AG04449 (cell line): ENCODE results near the gene CEBPG.

Experiments
- CTCF ChIA-PET: fragments of 350-600 bp; formaldehyde crosslinking; extraction: SDS; loops from one replicate; lab custom pipeline; 2021; ENCODE audit warnings: antibody characterized with exemption; lab: Yijun Ruan, JAX
- POLR2A ChIA-PET: fragments of 400-600, 350-600 bp; formaldehyde crosslinking; extraction: SDS; loops from one replicate; lab custom pipeline; 2020; ENCODE audit warnings: antibody characterized with exemption, inconsistent platforms; lab: Yijun Ruan, JAX
- DNase-seq: peaks from one replicate; pipeline ENCODE4 v3.0.0-alpha.2; 2010; ENCODE audit warnings: low read depth, low spot score
- H3K4me3 ChIP-seq: 2 replicates; pipeline ENCODE4 v1.5.1; 2011; ENCODE audit warnings: low read depth, mild to moderate bottlenecking, control low read depth, low read length
- CTCF ChIP-seq: IDR thresholded peaks from one replicate; pipeline ENCODE4 v1.5.1; 2011; ENCODE audit warnings: mild to moderate bottlenecking, moderate library complexity, low read length, control low read depth, inconsistent platforms; ENCODE audit not compliant: insufficient read depth; ENCODE audit errors: missing control alignments

The CEBPG gene

GRCh38 chr19:33366897-33367296 is 6.6 kb upstream of the CEBPG start:
- ChIA-PET CTCF (interaction anchor here (1.4 kb wide), 1 partner anchor 9 kb away, joined by 3 read pairs; no protein-coding TSS in a partner anchor), POLR2A (no interaction called here)

DNA sequence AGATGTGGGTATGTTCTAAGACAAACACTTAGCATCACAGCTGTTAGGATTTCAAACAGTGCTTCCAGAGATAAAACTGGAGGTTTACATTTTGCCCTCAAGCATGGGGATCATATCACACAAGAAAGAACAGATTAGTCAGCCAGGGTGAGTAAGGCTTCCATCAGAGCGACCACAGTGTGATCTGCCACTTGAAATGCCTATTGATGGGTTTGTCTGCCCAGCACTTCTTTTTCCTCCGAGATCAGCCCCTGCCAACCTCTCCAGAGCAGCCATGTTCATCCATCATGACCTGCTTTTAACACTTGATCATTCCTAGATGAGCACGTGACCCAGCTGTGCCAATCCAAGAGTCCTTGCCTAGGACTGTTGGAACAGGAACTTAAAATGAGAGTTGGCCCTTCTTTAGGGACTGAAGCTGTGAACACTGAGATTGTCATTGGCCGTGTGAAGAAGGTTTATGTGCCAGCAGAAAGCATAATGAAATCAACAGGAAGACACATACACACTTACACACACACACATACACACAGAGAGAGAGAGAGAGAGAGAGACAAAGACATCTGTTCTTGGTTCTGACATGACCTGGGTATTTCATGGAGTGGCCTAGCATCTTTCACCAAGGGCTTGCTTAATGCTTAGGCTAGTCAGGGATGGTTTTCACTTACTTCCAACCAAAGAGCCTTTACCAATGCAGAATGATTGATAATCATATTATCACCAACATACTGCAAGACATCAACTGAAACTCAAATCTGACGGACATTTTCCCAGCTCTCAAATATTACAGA is 5.2 kb upstream of the CEBPG start:
- no peak for DNase-seq
- TF ChIP-seq CTCF: no peak
- ChIA-PET CTCF (interaction anchor here (1.4 kb wide), 1 partner anchor 10 kb away, joined by 3 read pairs; no protein-coding TSS in a partner anchor), POLR2A (no interaction called here)
- no peak overlapping the region for H3K4me3 ChIP-seq

More at GRCh38 chr19:33366897-33367296, 6.6 kb upstream of the CEBPG start:
- H3K4me3 ChIP-seq: no peak overlapping the region
- DNase-seq: no peak
- TF ChIP-seq CTCF: no peak

- CTCF ChIA-PET: no interaction called here
- DNase-seq: no peak
- TF ChIP-seq CTCF: no peak
- POLR2A ChIA-PET: no interaction called here
- no peak overlapping the region for H3K4me3 ChIP-seq
Measured at GRCh38 chr19:33370783-33371182, 2.7 kb upstream of the CEBPG start.

- peak overlapping the region; percentile 90 for H3K4me3 ChIP-seq
- ChIA-PET CTCF (interaction anchor here (0.8 to 2.6 kb wide), 11 partner anchors 10 to 421 kb away, joined by 3 to 17 read pairs (median 3); partner anchors contain the start of gene CEBPA), POLR2A (interaction anchor here (0.7 to 1.6 kb wide), 4 partner anchors 14 to 197 kb away, joined by 3 to 4 read pairs (median 4); partner anchors contain the start of gene CEBPA)
- TF ChIP-seq CTCF: peak; percentile 30
- no peak for DNase-seq
Measured at GRCh38 chr19:33374236-33374714, 766 bp downstream of the CEBPG start.

- CTCF ChIA-PET: interaction anchor here (0.8 to 2.6 kb wide), 6 partner anchors 9 to 420 kb away, joined by 3 to 17 read pairs (median 5); partner anchors contain the start of gene CEBPA
- TF ChIP-seq CTCF: no peak
- H3K4me3 ChIP-seq: peak overlapping the region; percentile 90
- POLR2A ChIA-PET: interaction anchor here (1.6 kb wide), 1 partner anchor 73 kb away, joined by 4 read pairs; the partner anchor contains the start of gene CEBPA
- no peak for DNase-seq
Measured at GRCh38 chr19:33375156-33375836, 1.8 kb downstream of the CEBPG start.

DNA sequence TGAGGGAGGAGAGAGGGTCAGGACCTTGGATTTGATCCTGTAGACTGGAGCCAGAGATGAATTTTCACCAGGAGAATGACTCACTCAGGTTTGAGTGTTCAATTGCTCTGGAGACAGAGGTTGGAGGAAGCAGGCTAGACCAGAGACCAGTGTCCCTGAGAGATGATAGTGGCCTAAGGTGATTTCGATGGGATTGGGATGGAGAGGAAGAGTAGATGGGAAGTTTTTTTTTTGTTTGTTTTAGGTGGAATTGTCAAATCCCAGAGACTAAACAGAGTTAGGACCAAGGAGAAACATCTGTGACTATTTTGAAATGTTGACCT is 2.3 kb downstream of the CEBPG start:
- no peak for TF ChIP-seq CTCF
- POLR2A ChIA-PET: no interaction called here
- CTCF ChIA-PET: interaction anchor here (1.3 to 1.7 kb wide), 4 partner anchors 41 to 140 kb away, joined by 3 to 6 read pairs (median 4); no protein-coding TSS in a partner anchor
- no peak for DNase-seq
- peak overlapping the region; percentile 20; the same call in 1 of the 2 replicates for H3K4me3 ChIP-seq
